Measurements from ENCODE around the gene ST7.

Gene ST7

GRCh38 chr7:117202511-117202910, 249.2 kb downstream of the ST7 start:
- DNase-seq = no peak

- DNase-seq = no peak
Observed at GRCh38 chr7:117203205-117203604, 249.9 kb downstream of the ST7 start.

- DNase-seq = no peak
Observed at GRCh38 chr7:117205873-117206272, 252.6 kb downstream of the ST7 start.

GRCh38 chr7:117208257-117208656, 255.0 kb downstream of the ST7 start:
- DNase-seq = no peak

- DNase-seq = no peak
Observed at GRCh38 chr7:117210397-117210796, 257.1 kb downstream of the ST7 start.

GRCh38 chr7:117210908-117211307, 257.6 kb downstream of the ST7 start:
- DNase-seq = no peak

- no peak for DNase-seq
Observed at GRCh38 chr7:117211614-117212013, 258.3 kb downstream of the ST7 start.

- peak; percentile 10 for DNase-seq
Observed at GRCh38 chr7:117212969-117213877, 259.9 kb downstream of the ST7 start.

- DNase-seq = no peak
Observed at GRCh38 chr7:117216010-117216409, 262.7 kb downstream of the ST7 start.

GRCh38 chr7:117216436-117217069, 263.3 kb downstream of the ST7 start:
- no peak for DNase-seq

- no peak for DNase-seq
Observed at GRCh38 chr7:117217106-117218035, 264.1 kb downstream of the ST7 start.

- no peak for DNase-seq
Observed at GRCh38 chr7:117218700-117219099, 265.4 kb downstream of the ST7 start.

GRCh38 chr7:117219485-117219884, 266.2 kb downstream of the ST7 start:
- no peak for DNase-seq

- DNase-seq = no peak
Observed at GRCh38 chr7:117220836-117221235, 267.5 kb downstream of the ST7 start.

GRCh38 chr7:117225536-117225935, 272.2 kb downstream of the ST7 start:
- DNase-seq = no peak

- no peak for DNase-seq
Observed at GRCh38 chr7:117227091-117227490, 273.8 kb downstream of the ST7 start.

- DNase-seq = no peak
Observed at GRCh38 chr7:117229350-117229749, 276.0 kb downstream of the ST7 start.

GRCh38 chr7:117230276-117231046, 277.2 kb downstream of the ST7 start:
- DNase-seq = no peak

- no peak for DNase-seq
Observed at GRCh38 chr7:117231047-117231359, 277.7 kb downstream of the ST7 start.

GRCh38 chr7:117237646-117238045, 284.3 kb downstream of the ST7 start:
- no peak for DNase-seq

- no peak for DNase-seq
Observed at GRCh38 chr7:117238472-117238871, 285.2 kb downstream of the ST7 start.

GRCh38 chr7:117238937-117239336, 285.6 kb downstream of the ST7 start:
- DNase-seq = no peak

GRCh38 chr7:117241088-117241487, 287.8 kb downstream of the ST7 start:
- no peak for DNase-seq
